ENCODE data around the gene UNC79.

- TF ChIP-seq CTCF (IDR thresholded peaks at IDR 0.05) (no peak), POLR2A (IDR thresholded peaks at IDR 0.05) (no peak)
Observed at GRCh38 chr14:93533842-93534241, 103.1 kb downstream of the UNC79 start.

All from thyroid gland (tissue), 4 donors.